Stimulated activated CD4-positive, alpha-beta T cell treated with anti-CD3 and anti-CD28 coated beads, Interleukin-12 subunit alpha, Interleukin-12 subunit beta, amount 100 ng/mL, for 24 hours (primary cell): ENCODE measurements around the gene PHETA1.
A peak's percentile ranks its signal among the peaks of the same experiment; 100 is the strongest.

Experiments used
- DNase-seq, 2 experiments: peaks; one replicate each; pipeline ENCODE4 v3.0.0-alpha.2; 2020; ENCODE audit warnings: low read depth in 2 of 2

PHETA1 gene

DNA sequence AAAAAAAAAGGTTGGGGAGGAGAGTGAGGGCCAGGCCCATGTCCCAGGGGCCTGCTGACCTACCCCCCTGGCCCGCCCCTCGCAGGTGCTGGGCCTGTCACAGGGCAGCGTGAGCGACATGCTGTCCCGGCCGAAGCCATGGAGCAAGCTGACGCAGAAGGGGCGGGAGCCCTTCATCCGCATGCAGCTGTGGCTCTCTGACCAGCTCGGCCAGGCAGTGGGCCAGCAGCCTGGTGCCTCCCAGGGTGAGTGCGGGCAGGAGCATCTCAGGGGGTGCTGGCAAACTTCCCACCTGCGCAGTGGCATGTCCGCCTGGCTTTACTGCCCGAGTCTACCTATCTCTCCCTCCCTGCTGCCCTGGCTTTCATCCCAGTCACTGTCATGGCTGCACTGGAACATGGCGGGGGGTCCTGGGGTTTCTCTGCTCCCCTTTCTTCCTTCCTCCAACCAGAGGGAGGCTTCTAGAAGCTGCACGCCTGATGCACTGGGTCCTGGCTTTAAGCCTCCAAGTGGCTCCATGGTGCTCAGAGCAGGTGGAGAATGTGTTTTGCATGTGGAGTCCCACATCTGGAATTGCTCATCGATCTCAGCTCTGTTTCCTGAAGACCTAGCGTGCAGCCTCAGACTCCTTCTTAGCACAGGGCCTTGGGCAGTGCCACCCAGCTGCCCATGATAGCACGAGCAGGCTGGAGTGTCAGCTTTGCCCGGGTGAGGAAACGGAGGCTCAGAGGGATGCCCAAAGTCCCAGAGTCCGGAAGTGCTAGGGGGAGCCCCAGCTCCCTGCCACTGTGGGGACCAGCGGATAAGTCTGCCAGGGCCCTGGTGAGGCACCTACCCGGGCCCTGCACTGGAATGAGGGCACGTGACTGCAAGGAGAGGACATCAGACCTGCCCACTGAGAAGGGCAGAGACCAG is 46.3 kb downstream of the PHETA1 start:
- DNase-seq = no peak

DNA sequence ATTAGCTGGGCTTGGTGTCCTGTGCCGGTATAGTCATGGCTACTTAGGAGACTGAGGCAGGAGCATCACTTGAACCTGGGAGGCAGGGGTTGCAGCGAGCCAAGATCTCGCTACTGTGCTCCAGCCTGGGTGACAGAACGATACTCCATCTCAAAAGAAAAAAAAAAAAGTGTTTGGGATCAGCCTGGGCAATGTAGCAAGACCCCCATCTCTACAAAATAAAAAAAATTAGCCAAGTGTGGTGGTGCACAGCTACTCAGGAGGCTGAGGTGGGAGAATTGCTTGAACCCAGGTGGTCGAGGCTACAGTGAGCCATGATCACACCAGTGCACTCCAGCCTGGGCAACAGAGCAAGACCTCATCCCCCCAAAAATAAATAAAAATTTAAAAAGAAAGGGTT is 47.6 kb downstream of the PHETA1 start:
- DNase-seq = no peak

DNA sequence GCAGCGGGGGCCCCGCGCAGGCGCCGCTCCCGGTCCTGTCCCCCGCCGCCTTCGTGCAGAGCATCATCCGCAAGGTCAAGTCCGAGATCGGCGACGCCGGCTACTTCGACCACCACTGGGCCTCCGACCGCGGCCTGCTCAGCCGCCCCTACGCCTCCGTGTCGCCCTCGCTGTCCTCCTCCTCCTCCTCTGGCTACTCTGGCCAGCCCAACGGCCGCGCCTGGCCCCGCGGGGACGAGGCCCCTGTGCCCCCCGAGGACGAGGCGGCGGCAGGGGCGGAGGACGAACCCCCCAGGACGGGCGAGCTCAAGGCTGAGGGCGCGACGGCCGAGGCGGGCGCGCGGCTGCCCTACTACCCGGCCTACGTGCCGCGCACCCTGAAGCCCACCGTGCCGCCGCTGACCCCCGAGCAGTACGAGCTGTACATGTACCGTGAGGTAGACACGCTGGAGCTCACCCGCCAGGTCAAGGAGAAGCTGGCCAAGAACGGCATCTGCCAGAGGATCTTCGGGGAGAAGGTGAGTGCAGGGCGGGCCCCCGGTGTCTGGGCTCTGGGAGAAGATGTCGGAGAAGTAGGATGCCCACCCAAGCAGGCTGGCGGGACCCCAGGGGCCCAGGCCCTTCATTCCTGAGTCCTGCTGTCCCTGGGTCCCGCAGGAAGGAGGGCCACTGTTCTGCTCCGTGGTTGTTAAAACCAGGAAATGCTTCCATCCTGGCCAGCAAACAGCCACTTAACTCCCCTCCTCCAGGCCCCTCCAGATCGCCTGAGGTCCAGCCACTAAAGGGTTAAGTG is 48.4 kb downstream of the PHETA1 start:
- DNase-seq = no peak

DNA sequence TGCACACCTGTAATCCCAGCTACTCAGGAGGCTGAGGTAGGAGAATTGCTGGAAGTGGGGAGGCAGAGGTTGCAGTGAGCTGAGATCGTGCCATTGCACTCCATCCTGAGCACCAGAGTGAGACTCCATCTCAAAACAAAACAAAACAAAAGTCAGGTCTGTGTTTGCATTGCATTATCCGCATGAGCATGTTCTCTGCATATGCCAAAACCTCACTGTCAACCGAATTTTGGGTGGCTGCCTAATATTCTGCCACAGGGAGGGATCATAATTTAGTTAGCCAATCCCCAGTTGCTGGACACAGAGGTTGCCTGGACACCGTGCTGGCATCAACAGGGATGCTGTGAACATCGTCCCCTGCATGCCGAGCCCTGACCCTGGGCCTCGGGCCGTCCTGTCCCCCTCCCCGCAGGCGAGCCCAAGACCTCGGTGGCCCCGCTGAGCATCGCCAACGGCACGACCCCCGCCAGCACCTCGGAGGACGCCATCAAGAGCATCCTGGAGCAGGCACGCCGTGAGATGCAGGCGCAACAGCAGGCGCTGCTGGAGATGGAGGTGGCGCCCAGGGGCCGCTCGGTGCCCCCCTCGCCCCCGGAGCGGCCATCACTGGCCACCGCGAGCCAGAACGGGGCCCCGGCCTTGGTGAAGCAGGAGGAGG is 49.2 kb downstream of the PHETA1 start:
- no peak for DNase-seq

DNA sequence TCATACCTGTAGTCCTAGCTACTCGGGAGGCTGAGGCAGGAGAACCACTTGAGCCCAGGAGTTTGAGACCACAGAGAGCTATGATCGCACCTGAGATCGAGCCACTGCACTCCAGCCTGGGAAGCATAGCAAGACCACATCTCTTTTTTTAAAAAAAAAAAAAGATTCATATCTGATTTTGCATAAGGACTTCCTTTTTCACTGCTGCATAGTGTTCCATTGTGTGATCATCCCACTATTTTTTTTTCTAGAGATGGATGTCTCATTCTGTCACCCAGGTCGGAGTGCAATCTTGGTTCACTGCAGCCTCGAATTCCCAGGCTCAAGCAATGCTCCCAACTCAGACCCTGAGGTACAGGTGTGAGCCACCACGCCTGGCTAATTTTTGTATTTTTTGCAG is 50.4 kb downstream of the PHETA1 start:
- DNase-seq = no peak

DNA sequence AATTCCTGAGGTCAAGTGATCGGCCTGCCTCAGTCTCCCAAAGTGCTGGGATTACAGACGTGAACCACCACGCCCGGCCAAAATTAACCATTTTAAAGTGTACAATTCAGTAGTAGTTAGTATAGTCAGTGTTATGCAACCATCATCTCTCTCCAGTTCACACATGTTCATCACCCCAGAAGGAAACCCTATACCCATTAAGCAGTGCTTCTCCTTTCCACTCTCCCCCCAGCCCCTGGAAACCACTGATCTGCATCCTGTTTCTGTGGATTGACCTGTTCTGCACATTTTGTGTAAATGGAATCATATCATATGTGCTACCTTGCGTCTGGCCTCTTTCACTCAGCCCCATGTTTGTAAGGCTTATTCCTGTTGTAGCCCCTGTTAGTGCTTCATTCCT is 52.2 kb downstream of the PHETA1 start:
- no peak for DNase-seq

DNA sequence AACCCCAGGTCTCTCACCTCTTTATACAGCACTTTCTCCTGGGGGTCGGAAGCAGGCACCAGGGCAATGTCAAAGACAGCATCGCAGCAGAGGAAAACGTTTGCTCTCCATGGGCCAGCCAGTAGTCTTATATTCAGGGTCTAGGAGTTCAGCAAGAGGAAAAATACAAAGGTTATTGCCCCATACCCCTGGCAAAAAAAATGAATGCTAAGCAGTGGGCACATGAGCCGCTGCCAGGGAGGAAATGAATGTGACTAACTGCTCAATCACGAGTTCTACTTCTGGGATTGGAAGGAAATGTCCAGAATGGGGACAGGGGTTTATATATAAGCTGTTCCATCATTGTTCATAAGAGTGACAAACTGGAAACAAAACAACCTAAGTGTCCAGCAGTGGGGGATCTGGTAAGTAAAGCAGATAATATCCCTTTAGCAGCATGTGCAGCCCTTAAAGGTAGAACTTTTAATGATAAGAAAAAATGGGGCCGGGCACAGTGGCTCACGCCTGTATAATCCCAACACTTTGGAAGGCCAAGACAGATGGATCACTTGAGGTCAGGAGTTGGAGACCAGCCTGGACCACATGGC is 53.8 kb downstream of the PHETA1 start:
- DNase-seq = no peak

DNA sequence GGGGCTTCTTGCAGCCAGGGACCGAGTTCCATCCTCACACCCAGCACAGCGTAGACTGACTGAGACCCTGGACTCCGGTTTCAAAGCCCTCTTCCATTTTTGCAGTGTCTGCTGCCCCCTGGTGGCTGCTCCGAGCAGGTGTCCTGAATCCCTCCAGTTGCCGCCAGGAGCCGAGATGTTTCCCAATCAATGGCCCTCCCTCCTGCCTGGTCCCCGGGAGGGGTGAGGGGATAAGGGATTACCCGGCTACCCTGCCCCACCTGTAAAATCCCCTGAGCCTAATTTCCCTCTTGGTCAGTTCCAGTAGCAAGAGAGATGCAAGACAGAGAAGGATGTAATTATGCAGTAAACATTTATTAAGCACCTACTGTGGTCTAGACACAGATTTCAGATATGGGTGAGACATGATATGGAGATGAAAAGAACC is 55.0 kb downstream of the PHETA1 start:
- peak; percentile 46 to 68 for DNase-seq

DNA sequence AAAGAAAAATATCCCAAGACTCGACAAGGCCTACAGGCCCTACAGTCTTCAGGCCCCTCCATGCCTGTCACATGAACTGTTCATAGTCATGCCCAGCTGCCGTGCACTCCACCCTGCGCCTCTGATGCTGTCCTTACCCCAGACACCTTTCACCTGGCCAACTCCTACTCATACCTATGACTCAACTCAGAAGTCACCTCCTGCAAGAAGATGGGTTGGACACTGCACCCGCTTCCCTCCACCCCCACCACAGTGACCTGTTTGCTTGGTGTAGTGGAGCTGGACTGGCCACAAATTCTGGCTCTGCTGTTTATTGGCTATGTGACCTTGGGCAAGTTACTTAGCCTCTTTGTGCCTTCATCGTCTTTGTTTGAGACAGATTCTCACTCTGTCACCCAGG is 56.2 kb downstream of the PHETA1 start:
- no peak for DNase-seq

DNA sequence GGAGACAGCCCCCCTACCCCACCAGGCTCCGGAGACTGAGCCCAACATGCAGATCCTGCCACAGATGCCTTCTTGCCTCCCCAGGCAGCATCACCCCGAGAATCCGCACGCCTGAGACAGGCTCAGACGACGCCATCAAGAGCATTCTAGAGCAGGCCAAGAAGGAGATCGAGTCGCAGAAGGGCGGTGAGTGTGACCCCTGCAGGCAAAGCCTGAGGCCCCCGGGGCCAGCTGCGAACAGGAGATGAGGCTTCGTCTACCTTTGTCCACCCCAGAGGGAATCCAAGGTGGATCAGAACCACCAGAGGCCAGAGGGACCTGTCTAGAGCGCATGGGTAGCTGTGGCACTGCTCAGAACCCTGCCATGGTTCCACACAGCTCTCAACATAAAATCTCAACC is 56.9 kb downstream of the PHETA1 start:
- DNase-seq = no peak

DNA sequence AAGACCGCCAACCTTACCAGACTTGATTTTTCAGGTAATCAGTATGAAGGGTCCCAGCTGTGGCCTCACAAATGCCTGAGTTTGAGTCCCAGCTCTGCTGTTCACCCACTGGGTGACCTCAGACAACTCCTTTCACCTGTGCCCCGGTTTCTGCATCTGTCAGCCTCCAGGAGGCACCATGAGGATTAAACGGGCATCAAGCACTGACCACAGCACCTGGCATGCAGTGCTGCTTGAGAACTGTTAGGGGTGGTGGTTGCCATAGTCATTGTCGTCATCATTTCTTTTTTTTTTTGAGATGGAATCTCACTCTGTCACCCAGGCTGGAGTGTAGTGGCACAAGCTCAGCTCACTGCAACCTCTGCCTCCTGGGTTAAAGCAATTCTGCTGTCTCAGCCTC is 57.9 kb downstream of the PHETA1 start:
- no peak for DNase-seq
